Esophagus squamous epithelium (tissue), 5 donors: ENCODE data around the gene PDHX. TPM values are rescaled to one million over a fixed set of nuclear protein-coding genes. Genes with fewer than 3 reads are reported as not detected.
A peak's percentile ranks its signal among the peaks of the same experiment; 100 is the strongest.
"Not testable (repeated sequence)": the region's sequence is repeated elsewhere in the genome, so short reads cannot be mapped to it uniquely, and the experiment has no call there.

Experiments used
- DNase-seq: peaks from one replicate; lab custom pipeline; 2025; lab: John Stamatoyannopoulos, UW
- H3K27ac ChIP-seq, 4 donors: fragments of 200-600 bp; sonication (generic); one replicate each; pipeline ENCODE4 v1.5.1; 2016 to 2019; ENCODE audit warnings: mild to moderate bottlenecking in 1 of 4
- H3K27me3 ChIP-seq, 4 donors: fragments of 200-600 bp; sonication (generic); 1 replicate in 3 of 4; 2 replicates in 1 of 4; pipeline versions ENCODE4 v1.5.1 to v1.6.0; 2017 to 2021; ENCODE audit warnings: antibody characterized with exemption in 1 of 4
- H3K36me3 ChIP-seq, 3 donors: fragments of 200-600 bp; sonication (generic); one replicate each; pipeline ENCODE4 v1.5.1; 2016 to 2019
- H3K4me1 ChIP-seq, 3 donors: fragments of 200-600 bp; sonication (generic); one replicate each; pipeline ENCODE4 v1.5.1; 2017 to 2019
- H3K4me3 ChIP-seq, 4 donors: fragments of 200-600 bp; sonication (generic); 1 replicate in 3 of 4; 2 replicates in 1 of 4; pipeline ENCODE4 v1.5.1; 2016 to 2019; ENCODE audit warnings: mild to moderate bottlenecking in 2 of 4, moderate library complexity in 1 of 4
- H3K9me3 ChIP-seq, 3 donors: fragments of 200-600 bp; sonication (generic); one replicate each; pipeline ENCODE4 v1.5.1; 2016 to 2019
- CTCF ChIP-seq, 6 experiments: fragments of 450-650 bp in 4 of 6; fragments of 200-600 bp in 2 of 6; sonication (generic) in 2 of 6; IDR thresholded peaks; one replicate each; pipeline ENCODE4 v1.5.1; 2016 to 2019; ENCODE audit warnings: antibody characterized with exemption in 6 of 6, mild to moderate bottlenecking in 4 of 6, moderate library complexity in 4 of 6
- POLR2A ChIP-seq, 4 donors: fragments of 450-650 bp; IDR thresholded peaks; one replicate each; pipeline ENCODE4 v1.6.1; 2017; ENCODE audit warnings: antibody characterized with exemption in 4 of 4, mild to moderate bottlenecking in 4 of 4, moderate library complexity in 3 of 4
- WGBS, 2 donors: methylation state at CpG; one replicate each; pipeline ENCODE4 v1.1.5; 2018; 5-methylcytosine and 5-hydroxymethylcytosine counted together
- intact Hi-C: fragments of 100-400 bp; cut with DNase I; formaldehyde crosslinking; loops from one replicate; pipeline ENCODE4 v1.15.0; 2022
- total RNA-seq, 4 donors: library from RNA; depleted of rRNA; stranded (reverse); fragments of >200 nt; gene quantifications; one replicate each; pipeline ENCODE4 v1.1.0, GENCODE V29; 2016
- donor health status: DM: yes; HTN: yes; CAD: no.

The PDHX gene
- total RNA-seq, 4 donors from 2014 or later: 14.1 to 29.9 (median 25.7) TPM

- Histone ChIP-seq H3K9me3 (no peaks in the 10 kb centered on the region), H3K27me3 (no peaks in the 10 kb centered on the region), H3K27ac (no peak overlapping the region), H3K36me3 (no peaks in the 10 kb centered on the region), H3K4me1 (peaks cover 0 to 10% (median 0%) of the 10 kb centered on the region in 3 donors), H3K4me3 (no peak overlapping the region)
- no peak for DNase-seq
- intact Hi-C loops: no loop called here
- TF ChIP-seq CTCF (IDR thresholded peaks at IDR 0.05) (no peak), POLR2A (IDR thresholded peaks at IDR 0.05) (no peak)
- WGBS, 2 donors: 73 to 86% methylated on average over 3 of the region's 3 CpGs
Measured at GRCh38 chr11:34907934-34908593, 8.4 kb upstream of the PDHX start.

- intact Hi-C loops: no loop called here
Measured at GRCh38 chr11:34909415-34909814, 7.0 kb upstream of the PDHX start.

GRCh38 chr11:34909955-34910354 is 6.5 kb upstream of the PDHX start:
- DNase-seq: no peak
- Histone ChIP-seq H3K4me1 (peaks cover 0 to 19% (median 4%) of the 10 kb centered on the region in 3 donors), H3K4me3 (no peak overlapping the region), H3K9me3 (no peaks in the 10 kb centered on the region), H3K36me3 (no peaks in the 10 kb centered on the region), H3K27ac (peak overlapping the region in 2 of 4 donors; percentile 29 to 39), H3K27me3 (no peaks in the 10 kb centered on the region)
- 62 to 69% methylated on average over 4 of the region's 4 CpGs for WGBS, 2 donors
- TF ChIP-seq POLR2A (IDR thresholded peaks at IDR 0.05): no peak
- no peak for TF ChIP-seq CTCF (IDR thresholded peaks at IDR 0.05)
- intact Hi-C loops: no loop called here

More at GRCh38 chr11:34909415-34909814, 7.0 kb upstream of the PDHX start:
- DNase-seq: no peak
- no peaks in the 10 kb centered on the region for H3K9me3 ChIP-seq
- TF ChIP-seq POLR2A (IDR thresholded peaks at IDR 0.05): no peak
- TF ChIP-seq CTCF (IDR thresholded peaks at IDR 0.05): no peak
- no peaks in the 10 kb centered on the region for H3K36me3 ChIP-seq
- peak overlapping the region in 1 of 4 donors; percentile 38 for H3K27ac ChIP-seq
- no peaks in the 10 kb centered on the region for H3K27me3 ChIP-seq
- H3K4me1 ChIP-seq: peaks cover 0 to 14% (median 0%) of the 10 kb centered on the region in 3 donors
- H3K4me3 ChIP-seq: no peak overlapping the region
- 70 to 71% methylated on average over 6 of the region's 6 CpGs for WGBS, 2 donors

GRCh38 chr11:34910817-34911216 is 5.6 kb upstream of the PDHX start:
- TF ChIP-seq POLR2A (IDR thresholded peaks at IDR 0.05) (no peak), CTCF (IDR thresholded peaks at IDR 0.05) (no peak)
- intact Hi-C loops: no loop called here
- Histone ChIP-seq H3K9me3 (no peaks in the 10 kb centered on the region), H3K27ac (no peak overlapping the region), H3K27me3 (no peaks in the 10 kb centered on the region), H3K4me3 (no peak overlapping the region), H3K4me1 (peaks cover 0 to 25% (median 7%) of the 10 kb centered on the region in 3 donors), H3K36me3 (no peaks in the 10 kb centered on the region)
- WGBS, 2 donors: 93 to 100% methylated on average over 1 of the region's 1 CpG
- DNase-seq: no peak

- WGBS, 2 donors: 85 to 91% methylated on average over 2 of the region's 2 CpGs
- H3K27me3 ChIP-seq: no peaks in the 10 kb centered on the region
- no peak for DNase-seq
- TF ChIP-seq CTCF (IDR thresholded peaks at IDR 0.05) (no peak), POLR2A (IDR thresholded peaks at IDR 0.05) (no peak)
- no peak overlapping the region for H3K27ac ChIP-seq
- peaks cover 0 to 25% (median 7%) of the 10 kb centered on the region in 3 donors for H3K4me1 ChIP-seq
- no peak overlapping the region for H3K4me3 ChIP-seq
- intact Hi-C loops: no loop called here
- H3K9me3 ChIP-seq: no peaks in the 10 kb centered on the region
- no peaks in the 10 kb centered on the region for H3K36me3 ChIP-seq
Measured at GRCh38 chr11:34911676-34912075, 4.7 kb upstream of the PDHX start.

GRCh38 chr11:34913556-34913955 is 2.9 kb upstream of the PDHX start:
- H3K9me3 ChIP-seq, H3K27ac ChIP-seq, H3K36me3 ChIP-seq, H3K4me3 ChIP-seq, intact Hi-C loops, DNase-seq, H3K27me3 ChIP-seq: not testable (repeated sequence)
- WGBS, 2 donors: 87 to 95% methylated on average over 10 of the region's 10 CpGs
- H3K4me1 ChIP-seq: peaks cover 0 to 44% (median 20%) of the 10 kb centered on the region in 3 donors
